ENCODE results near the gene TLX3. TPM values are rescaled to one million over a fixed set of nuclear protein-coding genes. Genes with fewer than 3 reads are reported as not detected.

The TLX3 gene
- total and polyA plus RNA-seq, 10 of the 15 experiments (the other 5 are each of a cell fraction or from before 2014, with no cell fraction given): not detected

DNA sequence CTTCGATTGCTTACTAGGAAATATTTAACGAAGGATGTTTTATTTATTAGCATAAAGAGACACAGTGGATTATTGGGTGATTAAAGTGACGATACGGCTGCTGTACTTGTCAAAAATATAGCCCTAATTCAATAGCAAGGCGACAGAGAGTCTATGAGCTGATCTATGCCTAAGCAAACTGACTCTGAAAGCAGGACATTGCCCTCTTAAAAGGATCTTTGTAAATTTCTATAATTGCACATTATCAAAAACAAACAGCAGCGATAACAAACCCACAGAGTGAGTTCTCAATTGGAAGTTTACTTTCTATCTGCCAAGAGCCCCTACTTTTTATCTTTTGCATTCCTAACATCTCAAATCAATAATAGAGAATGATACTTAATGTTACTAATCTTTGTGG, 31.4 kb downstream of the TLX3 start (continued):
- TF ChIP-seq RUNX3 (IDR thresholded peaks at IDR 0.05; ENCODE audit: low read length) (no peak), HDAC2 (IDR thresholded peaks at IDR 0.05) (no peak), NR2C2 (IDR thresholded peaks at IDR 0.05; ENCODE audit: borderline replicate concordance, control insufficient read depth, insufficient read length, low read depth) (no peak), RBBP5 (conservative IDR thresholded peaks at IDR 0.05) (no peak), PAX8 (IDR thresholded peaks at IDR 0.05) (no peak), CHD1 (IDR thresholded peaks at IDR 0.05; ENCODE audit: low read depth, low read length) (no peak), MTA3 (IDR thresholded peaks at IDR 0.05; ENCODE audit: borderline replicate concordance, low read length) (no peak)
- TF ChIP-seq, protein P1, sequence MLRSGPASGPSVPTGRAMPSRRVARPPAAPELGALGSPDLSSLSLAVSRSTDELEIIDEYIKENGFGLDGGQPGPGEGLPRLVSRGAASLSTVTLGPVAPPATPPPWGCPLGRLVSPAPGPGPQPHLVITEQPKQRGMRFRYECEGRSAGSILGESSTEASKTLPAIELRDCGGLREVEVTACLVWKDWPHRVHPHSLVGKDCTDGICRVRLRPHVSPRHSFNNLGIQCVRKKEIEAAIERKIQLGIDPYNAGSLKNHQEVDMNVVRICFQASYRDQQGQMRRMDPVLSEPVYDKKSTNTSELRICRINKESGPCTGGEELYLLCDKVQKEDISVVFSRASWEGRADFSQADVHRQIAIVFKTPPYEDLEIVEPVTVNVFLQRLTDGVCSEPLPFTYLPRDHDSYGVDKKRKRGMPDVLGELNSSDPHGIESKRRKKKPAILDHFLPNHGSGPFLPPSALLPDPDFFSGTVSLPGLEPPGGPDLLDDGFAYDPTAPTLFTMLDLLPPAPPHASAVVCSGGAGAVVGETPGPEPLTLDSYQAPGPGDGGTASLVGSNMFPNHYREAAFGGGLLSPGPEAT (IDR thresholded peaks at IDR 0.05; ENCODE audit: low read depth): no peak
- TF ChIP-seq, protein P2, sequence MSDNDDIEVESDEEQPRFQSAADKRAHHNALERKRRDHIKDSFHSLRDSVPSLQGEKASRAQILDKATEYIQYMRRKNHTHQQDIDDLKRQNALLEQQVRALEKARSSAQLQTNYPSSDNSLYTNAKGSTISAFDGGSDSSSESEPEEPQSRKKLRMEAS (IDR thresholded peaks at IDR 0.05; ENCODE audit: low read depth, low read length): no peak
- TF ChIP-seq, protein P3, sequence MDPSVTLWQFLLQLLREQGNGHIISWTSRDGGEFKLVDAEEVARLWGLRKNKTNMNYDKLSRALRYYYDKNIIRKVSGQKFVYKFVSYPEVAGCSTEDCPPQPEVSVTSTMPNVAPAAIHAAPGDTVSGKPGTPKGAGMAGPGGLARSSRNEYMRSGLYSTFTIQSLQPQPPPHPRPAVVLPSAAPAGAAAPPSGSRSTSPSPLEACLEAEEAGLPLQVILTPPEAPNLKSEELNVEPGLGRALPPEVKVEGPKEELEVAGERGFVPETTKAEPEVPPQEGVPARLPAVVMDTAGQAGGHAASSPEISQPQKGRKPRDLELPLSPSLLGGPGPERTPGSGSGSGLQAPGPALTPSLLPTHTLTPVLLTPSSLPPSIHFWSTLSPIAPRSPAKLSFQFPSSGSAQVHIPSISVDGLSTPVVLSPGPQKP (IDR thresholded peaks at IDR 0.05; ENCODE audit: low read depth, low read length): no peak
- TF ChIP-seq, protein P4, sequence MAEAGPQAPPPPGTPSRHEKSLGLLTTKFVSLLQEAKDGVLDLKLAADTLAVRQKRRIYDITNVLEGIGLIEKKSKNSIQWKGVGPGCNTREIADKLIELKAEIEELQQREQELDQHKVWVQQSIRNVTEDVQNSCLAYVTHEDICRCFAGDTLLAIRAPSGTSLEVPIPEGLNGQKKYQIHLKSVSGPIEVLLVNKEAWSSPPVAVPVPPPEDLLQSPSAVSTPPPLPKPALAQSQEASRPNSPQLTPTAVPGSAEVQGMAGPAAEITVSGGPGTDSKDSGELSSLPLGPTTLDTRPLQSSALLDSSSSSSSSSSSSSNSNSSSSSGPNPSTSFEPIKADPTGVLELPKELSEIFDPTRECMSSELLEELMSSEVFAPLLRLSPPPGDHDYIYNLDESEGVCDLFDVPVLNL (IDR thresholded peaks at IDR 0.05; ENCODE audit: low read depth, low read length): no peak
